Natural killer cell (primary cell): ENCODE measurements around the gene PLEKHA5. TPM values are rescaled to one million over a fixed set of nuclear protein-coding genes. Genes with fewer than 3 reads are reported as not detected.

Experiments used
- ATAC-seq, 3 donors: fragments of 150-1000 bp in 2 of 3; fragments of 200-7000 bp in 1 of 3; cut with Tn5 transposase; 1 replicate in 1 of 3; 2 replicates in 2 of 3; pipeline ENCODE4 v1.10.0; 2021; ENCODE audit warnings: mild to moderate bottlenecking in 2 of 3, moderate library complexity in 2 of 3
- DNase-seq, 2 donors: peaks; one replicate each; pipeline versions ENCODE4 v3.0.0 to v3.0.0-alpha.2; 2013 to 2021; ENCODE audit warnings: mixed read lengths in 1 of 2
- H3K27ac ChIP-seq: one replicate; pipeline ENCODE4 v1.5.1; 2013; ENCODE audit warnings: mild to moderate bottlenecking, low read length
- H3K27me3 ChIP-seq: one replicate; pipeline ENCODE4 v1.6.1; 2013; ENCODE audit warnings: low read length; ENCODE audit not compliant: control insufficient read depth, insufficient read depth
- H3K36me3 ChIP-seq: one replicate; pipeline ENCODE4 v1.6.1; 2013; ENCODE audit warnings: low read length; ENCODE audit not compliant: control insufficient read depth, insufficient read depth
- H3K4me1 ChIP-seq: one replicate; pipeline ENCODE4 v1.6.1; 2013; ENCODE audit warnings: low read length; ENCODE audit not compliant: control insufficient read depth, insufficient read depth
- H3K4me3 ChIP-seq: one replicate; pipeline ENCODE4 v1.5.1; 2013; ENCODE audit warnings: low read length
- H3K9me3 ChIP-seq: one replicate; pipeline ENCODE4 v1.6.1; 2013; ENCODE audit warnings: low read length; ENCODE audit not compliant: control insufficient read depth, insufficient read depth
- H3K27ac Mint-ChIP-seq, 2 donors: one replicate each; pipeline ENCODE4 v1.8.0; 2022; ENCODE audit warnings: mild to moderate bottlenecking in 2 of 2, mixed read lengths in 2 of 2, moderate library complexity in 1 of 2
- H3K27me3 Mint-ChIP-seq, 2 donors: one replicate each; pipeline ENCODE4 v1.8.0; 2022; ENCODE audit warnings: low read depth in 2 of 2, mixed read lengths in 2 of 2
- H3K36me3 Mint-ChIP-seq: one replicate; pipeline ENCODE4 v1.8.0; 2022; ENCODE audit warnings: mixed read lengths
- H3K4me1 Mint-ChIP-seq, 2 donors: one replicate each; pipeline ENCODE4 v1.8.0; 2022; ENCODE audit warnings: mixed read lengths in 2 of 2
- H3K4me3 Mint-ChIP-seq: one replicate; pipeline ENCODE4 v1.8.0; 2022; ENCODE audit warnings: mild to moderate bottlenecking, moderate library complexity, mixed read lengths
- H3K9me3 Mint-ChIP-seq, 2 donors: one replicate each; pipeline ENCODE4 v1.8.0; 2022; ENCODE audit warnings: mixed read lengths in 2 of 2
- WGBS: methylation state at CpG from one replicate; pipeline ENCODE4 v1.1.7; 2013; ENCODE audit warnings: missing lambda C conversion rate; ENCODE audit not compliant: insufficient coverage; 5-methylcytosine and 5-hydroxymethylcytosine counted together
- intact Hi-C: fragments of 100-400 bp; cut with micrococcal nuclease; formaldehyde crosslinking; loops from one replicate; pipeline ENCODE4 v1.14.2; 2022
- total RNA-seq, 4 donors: library from RNA; stranded (reverse); fragments of 120-200 nt in 1 of 4; gene quantifications; one replicate each; pipeline versions ENCODE4 v1.2.3 to v1.2.4, GENCODE V29; 2013 to 2022
- TF ChIP-seq, protein P1 (sequence below): fragments of 200-600 bp; IDR thresholded peaks from one replicate; pipeline ENCODE4 v1.8.0; 2022; ENCODE audit warnings: antibody characterized with exemption

Gene PLEKHA5
- total RNA-seq, 3 donors from 2014 or later (not counting 1 experiment from before 2014, with no cell fraction given), result 5.2 to 12.1 (median 7.0) TPM

DNA sequence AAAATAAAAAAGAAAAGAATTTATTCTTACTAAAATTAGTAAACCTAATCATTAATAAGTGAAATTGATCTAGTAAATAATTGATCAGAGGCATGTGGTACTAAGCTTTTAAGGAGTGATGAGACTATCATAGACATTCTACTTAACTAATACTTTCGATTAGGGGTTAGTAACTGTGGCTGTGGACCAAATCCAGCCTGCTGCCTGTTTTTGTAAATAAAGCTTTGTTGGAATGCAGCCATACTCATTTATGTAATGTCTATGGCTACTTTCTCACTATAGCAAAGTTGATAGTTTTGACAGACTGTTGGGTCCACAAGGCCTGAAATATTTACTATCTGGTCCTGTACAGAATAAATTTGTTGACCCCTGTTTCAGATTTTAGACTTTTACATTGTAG lies 63.2 kb downstream of the PLEKHA5 start:
- DNase-seq, result no peak
- intact Hi-C loops, result no loop called here

DNA sequence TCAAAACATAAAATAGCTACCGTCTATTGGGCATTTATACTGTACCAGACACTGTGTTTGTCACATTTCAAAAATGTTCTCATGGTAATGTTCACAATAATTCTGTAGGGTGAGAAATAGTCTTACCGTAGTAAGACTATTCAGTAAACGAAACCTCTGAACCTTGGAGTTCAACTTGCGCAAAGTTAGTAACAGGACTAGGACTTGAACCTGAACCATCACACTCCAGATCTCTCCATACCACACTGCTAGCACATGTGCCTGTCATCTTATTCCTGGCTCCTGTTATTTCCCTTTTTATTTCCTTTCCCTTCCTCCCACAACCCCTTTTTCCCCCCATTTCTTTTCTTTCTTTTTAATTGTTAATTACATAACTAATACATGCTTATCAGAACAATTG lies 65.4 kb downstream of the PLEKHA5 start:
- Histone ChIP-seq H3K27ac (no peak overlapping the region), H3K9me3 (no peaks in the 10 kb centered on the region), H3K4me3 (no peak overlapping the region), H3K4me1 (no peaks in the 10 kb centered on the region), H3K27me3 (no peaks in the 10 kb centered on the region), H3K36me3 (no peaks in the 10 kb centered on the region)
- intact Hi-C loops, result no loop called here
- no peaks in the 10 kb centered on the region for H3K36me3 Mint-ChIP-seq
- no peak overlapping the region for H3K4me3 Mint-ChIP-seq
- no peaks in the 10 kb centered on the region for H3K4me1 Mint-ChIP-seq
- 95% methylated on average over 3 of the region's 4 CpGs for WGBS
- TF ChIP-seq, protein P1, sequence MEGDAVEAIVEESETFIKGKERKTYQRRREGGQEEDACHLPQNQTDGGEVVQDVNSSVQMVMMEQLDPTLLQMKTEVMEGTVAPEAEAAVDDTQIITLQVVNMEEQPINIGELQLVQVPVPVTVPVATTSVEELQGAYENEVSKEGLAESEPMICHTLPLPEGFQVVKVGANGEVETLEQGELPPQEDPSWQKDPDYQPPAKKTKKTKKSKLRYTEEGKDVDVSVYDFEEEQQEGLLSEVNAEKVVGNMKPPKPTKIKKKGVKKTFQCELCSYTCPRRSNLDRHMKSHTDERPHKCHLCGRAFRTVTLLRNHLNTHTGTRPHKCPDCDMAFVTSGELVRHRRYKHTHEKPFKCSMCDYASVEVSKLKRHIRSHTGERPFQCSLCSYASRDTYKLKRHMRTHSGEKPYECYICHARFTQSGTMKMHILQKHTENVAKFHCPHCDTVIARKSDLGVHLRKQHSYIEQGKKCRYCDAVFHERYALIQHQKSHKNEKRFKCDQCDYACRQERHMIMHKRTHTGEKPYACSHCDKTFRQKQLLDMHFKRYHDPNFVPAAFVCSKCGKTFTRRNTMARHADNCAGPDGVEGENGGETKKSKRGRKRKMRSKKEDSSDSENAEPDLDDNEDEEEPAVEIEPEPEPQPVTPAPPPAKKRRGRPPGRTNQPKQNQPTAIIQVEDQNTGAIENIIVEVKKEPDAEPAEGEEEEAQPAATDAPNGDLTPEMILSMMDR, result no peak
- DNase-seq (no peak), ATAC-seq (no peak)
- H3K27ac Mint-ChIP-seq, result no peak overlapping the region
- H3K9me3 Mint-ChIP-seq, result no peaks in the 10 kb centered on the region
- no peaks in the 10 kb centered on the region for H3K27me3 Mint-ChIP-seq

More for the DNA sequence above, 63.2 kb downstream of the PLEKHA5 start:
- no peak overlapping the region for H3K4me3 Mint-ChIP-seq
- no peaks in the 10 kb centered on the region for H3K4me1 ChIP-seq
- H3K27me3 ChIP-seq, result no peaks in the 10 kb centered on the region
- H3K36me3 ChIP-seq, result no peaks in the 10 kb centered on the region
- no peak overlapping the region for H3K27ac Mint-ChIP-seq
- WGBS, result no CpG with 5 or more reads among the region's 1 CpG
- no peaks in the 10 kb centered on the region for H3K9me3 Mint-ChIP-seq
- no peak for ATAC-seq
- H3K4me3 ChIP-seq, result no peak overlapping the region
- H3K27me3 Mint-ChIP-seq, result no peaks in the 10 kb centered on the region
- no peaks in the 10 kb centered on the region for H3K4me1 Mint-ChIP-seq
- no peak overlapping the region for H3K27ac ChIP-seq
- TF ChIP-seq, protein P1, result no peak
- H3K9me3 ChIP-seq, result no peaks in the 10 kb centered on the region
- no peaks in the 10 kb centered on the region for H3K36me3 Mint-ChIP-seq

DNA sequence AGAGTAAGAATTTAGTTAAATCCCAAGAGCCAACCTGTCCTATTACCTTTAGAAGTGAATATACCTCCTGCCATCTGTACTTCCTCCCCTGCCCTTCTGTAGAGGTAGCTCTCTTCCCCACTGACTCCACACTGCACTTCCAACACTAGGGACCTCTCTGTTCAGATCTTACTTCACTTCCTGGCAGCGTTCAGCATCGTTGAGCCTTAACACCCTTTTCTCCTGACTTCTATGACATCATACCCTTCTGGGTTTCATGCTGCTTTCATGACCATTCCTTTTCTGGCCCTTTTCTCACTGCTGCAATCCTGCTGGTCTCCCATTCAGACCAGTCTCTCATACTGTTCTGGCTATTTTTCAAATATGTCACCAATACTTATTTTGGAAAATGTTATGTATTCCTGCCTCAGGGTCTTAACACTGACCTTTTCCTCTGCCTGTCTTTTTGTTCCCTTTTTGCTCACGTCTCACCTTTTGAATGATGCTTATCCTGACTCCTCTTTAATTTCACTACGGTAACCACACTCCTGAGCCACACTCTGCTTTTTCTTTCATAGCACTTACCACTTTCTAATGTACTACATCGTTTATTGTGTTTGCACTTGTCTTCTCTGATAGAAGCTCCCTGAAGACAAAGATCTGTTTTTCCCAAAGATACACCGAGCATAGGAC lies 67.6 kb downstream of the PLEKHA5 start:
- intact Hi-C loops, result no loop called here
- Mint-ChIP-seq H3K9me3 (no peaks in the 10 kb centered on the region), H3K4me3 (no peak overlapping the region), H3K27ac (no peak overlapping the region), H3K4me1 (no peaks in the 10 kb centered on the region), H3K36me3 (no peaks in the 10 kb centered on the region), H3K27me3 (no peaks in the 10 kb centered on the region)
- ATAC-seq, result no peak
- TF ChIP-seq, protein P1, result no peak
- Histone ChIP-seq H3K4me1 (no peaks in the 10 kb centered on the region), H3K36me3 (no peaks in the 10 kb centered on the region), H3K4me3 (no peak overlapping the region), H3K27me3 (no peaks in the 10 kb centered on the region), H3K27ac (no peak overlapping the region), H3K9me3 (no peaks in the 10 kb centered on the region)
- DNase-seq, result no peak
- WGBS, result 67% methylated on average over 6 of the region's 6 CpGs

DNA sequence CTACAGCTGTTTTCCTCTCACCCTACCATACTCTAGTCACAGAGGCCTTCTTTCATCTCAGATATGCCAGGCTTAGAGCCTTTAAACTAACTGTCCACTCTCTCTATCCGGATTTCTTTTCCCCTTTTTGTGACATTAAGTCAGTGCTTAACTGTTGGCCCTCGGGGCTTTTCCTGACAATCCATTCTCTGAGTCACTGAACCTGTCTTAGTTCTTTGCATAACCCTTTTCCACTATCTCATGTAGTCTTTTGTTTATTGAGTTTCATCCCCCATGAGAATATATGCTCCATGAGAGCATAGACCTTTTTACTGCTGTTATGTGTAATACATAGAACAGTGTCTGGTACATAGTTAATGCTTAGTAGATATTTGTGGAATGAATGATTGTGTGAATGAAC lies 68.7 kb downstream of the PLEKHA5 start:
- Histone ChIP-seq H3K4me3 (no peak overlapping the region), H3K4me1 (no peaks in the 10 kb centered on the region), H3K27me3 (no peaks in the 10 kb centered on the region), H3K36me3 (no peaks in the 10 kb centered on the region), H3K9me3 (no peaks in the 10 kb centered on the region), H3K27ac (no peak overlapping the region)
- ATAC-seq, result no peak
- intact Hi-C loops, result no loop called here
- Mint-ChIP-seq H3K27me3 (no peaks in the 10 kb centered on the region), H3K4me1 (no peaks in the 10 kb centered on the region), H3K27ac (no peak overlapping the region), H3K4me3 (no peak overlapping the region), H3K9me3 (no peaks in the 10 kb centered on the region), H3K36me3 (no peaks in the 10 kb centered on the region)
- WGBS, result 90% methylated on average over 2 of the region's 2 CpGs
- no peak for DNase-seq
- TF ChIP-seq, protein P1, result no peak
